ENCODE data around the gene HS3ST3A1.

Gene HS3ST3A1

GRCh38 chr17:13593757-13594156 lies 8.0 kb downstream of the HS3ST3A1 start:
- Mint-ChIP-seq H3K27me3 (ENCODE audit: low read depth) (peaks cover 44% of the 10 kb centered on the region), H3K36me3 (ENCODE audit: low read depth) (no peaks in the 10 kb centered on the region), H3K27ac (no peak overlapping the region), H3K4me3 (no peak overlapping the region), H3K4me1 (ENCODE audit: low read depth) (peaks cover 9% of the 10 kb centered on the region), H3K9me3 (no peaks in the 10 kb centered on the region)

GRCh38 chr17:13593021-13593751 lies 8.5 kb downstream of the HS3ST3A1 start:
- Mint-ChIP-seq H3K4me1 (ENCODE audit: low read depth) (peaks cover 9% of the 10 kb centered on the region), H3K4me3 (no peak overlapping the region), H3K27me3 (ENCODE audit: low read depth) (peaks cover 40% of the 10 kb centered on the region), H3K27ac (no peak overlapping the region), H3K9me3 (no peaks in the 10 kb centered on the region), H3K36me3 (ENCODE audit: low read depth) (no peaks in the 10 kb centered on the region)

GRCh38 chr17:13592427-13592826 lies 9.3 kb downstream of the HS3ST3A1 start:
- Mint-ChIP-seq H3K4me1 (ENCODE audit: low read depth) (peaks cover 7% of the 10 kb centered on the region), H3K27me3 (ENCODE audit: low read depth) (peaks cover 34% of the 10 kb centered on the region), H3K36me3 (ENCODE audit: low read depth) (no peaks in the 10 kb centered on the region), H3K27ac (no peak overlapping the region), H3K4me3 (no peak overlapping the region), H3K9me3 (no peaks in the 10 kb centered on the region)

GRCh38 chr17:13590441-13590840 lies 11.3 kb downstream of the HS3ST3A1 start:
- Mint-ChIP-seq H3K4me3 (no peak overlapping the region), H3K36me3 (ENCODE audit: low read depth) (no peaks in the 10 kb centered on the region), H3K4me1 (ENCODE audit: low read depth) (peaks cover 7% of the 10 kb centered on the region), H3K27ac (no peak overlapping the region), H3K9me3 (no peaks in the 10 kb centered on the region), H3K27me3 (ENCODE audit: low read depth) (peaks cover 18% of the 10 kb centered on the region)

- H3K36me3 Mint-ChIP-seq (ENCODE audit: low read depth) = no peaks in the 10 kb centered on the region
Observed at GRCh38 chr17:13589658-13590057, 12.1 kb downstream of the HS3ST3A1 start.

GRCh38 chr17:13587487-13588338 lies 14.0 kb downstream of the HS3ST3A1 start:
- Mint-ChIP-seq H3K36me3 (ENCODE audit: low read depth) (no peaks in the 10 kb centered on the region), H3K4me1 (ENCODE audit: low read depth) (peaks cover 1% of the 10 kb centered on the region), H3K9me3 (no peaks in the 10 kb centered on the region), H3K27ac (no peak overlapping the region), H3K4me3 (no peak overlapping the region), H3K27me3 (ENCODE audit: low read depth) (peaks cover 15% of the 10 kb centered on the region)

More at GRCh38 chr17:13589658-13590057, 12.1 kb downstream of the HS3ST3A1 start:
- no peak overlapping the region for H3K4me3 Mint-ChIP-seq
- peaks cover 10% of the 10 kb centered on the region for H3K27me3 Mint-ChIP-seq (ENCODE audit: low read depth)
- H3K4me1 Mint-ChIP-seq (ENCODE audit: low read depth) = peaks cover 3% of the 10 kb centered on the region
- no peaks in the 10 kb centered on the region for H3K9me3 Mint-ChIP-seq
- H3K27ac Mint-ChIP-seq = no peak overlapping the region

GRCh38 chr17:13584701-13585080 lies 17.0 kb downstream of the HS3ST3A1 start:
- H3K27me3 Mint-ChIP-seq (ENCODE audit: low read depth) = peaks cover 14% of the 10 kb centered on the region
- H3K27ac Mint-ChIP-seq = no peak overlapping the region
- no peaks in the 10 kb centered on the region for H3K9me3 Mint-ChIP-seq
- H3K36me3 Mint-ChIP-seq (ENCODE audit: low read depth) = no peaks in the 10 kb centered on the region
- H3K4me3 Mint-ChIP-seq = no peak overlapping the region
- peaks cover under 1% of the 10 kb centered on the region for H3K4me1 Mint-ChIP-seq (ENCODE audit: low read depth)

GRCh38 chr17:13583996-13584700 lies 17.6 kb downstream of the HS3ST3A1 start:
- no peak overlapping the region for H3K4me3 Mint-ChIP-seq
- H3K27me3 Mint-ChIP-seq (ENCODE audit: low read depth) = peaks cover 14% of the 10 kb centered on the region
- H3K27ac Mint-ChIP-seq = no peak overlapping the region
- H3K4me1 Mint-ChIP-seq (ENCODE audit: low read depth) = no peaks in the 10 kb centered on the region
- H3K9me3 Mint-ChIP-seq = no peaks in the 10 kb centered on the region
- no peaks in the 10 kb centered on the region for H3K36me3 Mint-ChIP-seq (ENCODE audit: low read depth)

- Mint-ChIP-seq H3K9me3 (no peaks in the 10 kb centered on the region), H3K36me3 (ENCODE audit: low read depth) (no peaks in the 10 kb centered on the region), H3K27me3 (ENCODE audit: low read depth) (peaks cover 14% of the 10 kb centered on the region), H3K4me3 (no peak overlapping the region), H3K27ac (no peak overlapping the region), H3K4me1 (ENCODE audit: low read depth) (no peaks in the 10 kb centered on the region)
Observed at GRCh38 chr17:13582776-13583547, 18.8 kb downstream of the HS3ST3A1 start.

- Mint-ChIP-seq H3K9me3 (no peaks in the 10 kb centered on the region), H3K36me3 (ENCODE audit: low read depth) (no peaks in the 10 kb centered on the region), H3K4me1 (ENCODE audit: low read depth) (no peaks in the 10 kb centered on the region), H3K4me3 (no peak overlapping the region), H3K27me3 (ENCODE audit: low read depth) (peaks cover 14% of the 10 kb centered on the region), H3K27ac (no peak overlapping the region)
Observed at GRCh38 chr17:13581925-13582324, 19.8 kb downstream of the HS3ST3A1 start.

- H3K36me3 Mint-ChIP-seq (ENCODE audit: low read depth) = no peaks in the 10 kb centered on the region
Observed at GRCh38 chr17:13580790-13581189, 20.9 kb downstream of the HS3ST3A1 start.

GRCh38 chr17:13576661-13577526 lies 24.8 kb downstream of the HS3ST3A1 start:
- Mint-ChIP-seq H3K4me1 (ENCODE audit: low read depth) (no peaks in the 10 kb centered on the region), H3K4me3 (no peak overlapping the region), H3K27me3 (ENCODE audit: low read depth) (peaks cover 4% of the 10 kb centered on the region), H3K36me3 (ENCODE audit: low read depth) (no peaks in the 10 kb centered on the region), H3K9me3 (no peaks in the 10 kb centered on the region), H3K27ac (no peak overlapping the region)

More at GRCh38 chr17:13580790-13581189, 20.9 kb downstream of the HS3ST3A1 start:
- Mint-ChIP-seq H3K4me3 (no peak overlapping the region), H3K9me3 (no peaks in the 10 kb centered on the region), H3K4me1 (ENCODE audit: low read depth) (no peaks in the 10 kb centered on the region), H3K27ac (no peak overlapping the region), H3K27me3 (ENCODE audit: low read depth) (peaks cover 14% of the 10 kb centered on the region)

- Mint-ChIP-seq H3K4me1 (ENCODE audit: low read depth) (no peaks in the 10 kb centered on the region), H3K9me3 (no peaks in the 10 kb centered on the region), H3K36me3 (ENCODE audit: low read depth) (no peaks in the 10 kb centered on the region), H3K27me3 (ENCODE audit: low read depth) (peaks cover 8% of the 10 kb centered on the region), H3K4me3 (no peak overlapping the region), H3K27ac (no peak overlapping the region)
Observed at GRCh38 chr17:13575922-13576419, 25.8 kb downstream of the HS3ST3A1 start.
